Tibial nerve (tissue), 3 donors: ENCODE results near the gene KIF21A.

Experiments used
- EP300 ChIP-seq, 2 donors: sonication (generic); formaldehyde crosslinking; IDR thresholded peaks; one replicate each; pipeline ENCODE4 v1.6.1; 2017; ENCODE audit warnings: antibody characterized with exemption in 2 of 2, mild to moderate bottlenecking in 1 of 2
- POLR2A ChIP-seq, 2 donors: fragments of 450-650 bp; IDR thresholded peaks; one replicate each; pipeline ENCODE4 v1.6.1; 2017; ENCODE audit warnings: antibody characterized with exemption in 2 of 2, mild to moderate bottlenecking in 2 of 2, moderate library complexity in 2 of 2

DNA sequence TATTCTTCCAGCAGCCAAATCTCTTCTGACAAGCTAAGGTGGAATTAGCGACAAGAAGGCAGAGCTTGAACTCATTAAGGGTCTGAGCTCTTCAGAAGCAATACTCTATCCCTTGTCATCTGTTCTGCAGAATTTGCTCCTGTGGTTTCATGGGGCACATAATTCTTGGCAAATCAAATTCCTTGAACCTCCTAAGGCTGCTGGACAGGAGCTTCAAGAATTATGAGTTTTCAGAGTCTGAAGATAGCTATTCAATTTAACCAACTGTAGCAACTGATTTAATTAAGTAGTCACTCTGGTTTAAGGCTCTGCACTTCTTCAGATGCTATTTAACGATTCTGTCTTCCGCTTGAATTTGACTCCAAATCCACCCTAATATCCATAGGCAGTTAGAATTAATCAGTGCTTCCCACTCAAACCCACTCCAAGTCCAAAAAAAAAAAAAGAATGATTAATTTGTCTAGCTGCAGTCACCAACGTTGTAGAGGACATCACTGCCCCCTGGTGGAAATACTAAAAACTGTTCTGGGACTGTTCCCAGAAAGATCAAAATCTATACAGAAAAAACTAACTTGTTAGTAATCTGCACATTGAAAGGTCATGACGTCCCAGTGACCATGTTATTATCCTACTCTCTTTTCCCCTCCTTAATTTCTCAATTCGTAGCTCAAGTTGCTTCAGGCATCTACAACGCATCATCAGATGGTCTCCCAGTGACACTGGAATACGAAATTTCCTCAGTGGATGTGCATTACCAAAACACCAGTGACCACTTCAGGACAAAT, 169.9 kb downstream of the KIF21A start:
- no peak for TF ChIP-seq POLR2A (IDR thresholded peaks at IDR 0.05)
- TF ChIP-seq EP300 (IDR thresholded peaks at IDR 0.05), result no peak
